ENCODE measurements around the gene SPATA31E1.
"Not testable (repeated sequence)": the region's sequence is repeated elsewhere in the genome, so short reads cannot be mapped to it uniquely, and the experiment has no call there.

The SPATA31E1 gene

GRCh38 chr9:87886210-87886932 is 3.7 kb downstream of the SPATA31E1 start:
- no peak for DNase-seq

DNA sequence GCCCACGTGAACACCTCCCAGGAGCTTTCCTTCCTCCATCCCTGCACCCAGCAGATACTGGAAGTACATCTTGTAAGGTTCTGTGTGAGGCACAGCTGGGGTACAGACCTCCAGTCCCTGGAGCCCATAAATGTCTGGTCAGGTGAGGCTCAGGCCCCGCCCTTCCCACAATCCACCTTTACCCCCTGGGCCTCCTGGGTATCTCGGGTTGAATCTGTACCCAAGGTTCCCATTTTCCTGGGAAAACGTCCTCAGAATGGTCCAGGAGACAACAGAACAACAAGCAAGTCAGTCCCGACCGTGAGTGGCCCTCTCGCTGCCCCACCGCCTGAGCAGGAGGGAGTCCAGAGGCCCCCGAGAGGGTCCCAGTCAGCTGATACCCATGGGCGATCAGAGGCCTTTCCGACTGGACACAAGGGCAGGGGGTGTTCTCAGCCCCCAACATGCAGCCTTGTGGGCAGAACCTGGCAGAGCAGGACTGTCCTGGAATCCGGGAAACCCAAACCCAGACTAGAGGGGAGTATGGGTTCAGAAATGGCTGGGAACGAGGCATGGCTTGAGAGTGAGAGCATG is 4.3 kb downstream of the SPATA31E1 start:
- DNase-seq = no peak

GRCh38 chr9:87887661-87888480 is 5.2 kb downstream of the SPATA31E1 start:
- no peak for DNase-seq

GRCh38 chr9:87888501-87888900 is 5.8 kb downstream of the SPATA31E1 start:
- DNase-seq = no peak

DNA sequence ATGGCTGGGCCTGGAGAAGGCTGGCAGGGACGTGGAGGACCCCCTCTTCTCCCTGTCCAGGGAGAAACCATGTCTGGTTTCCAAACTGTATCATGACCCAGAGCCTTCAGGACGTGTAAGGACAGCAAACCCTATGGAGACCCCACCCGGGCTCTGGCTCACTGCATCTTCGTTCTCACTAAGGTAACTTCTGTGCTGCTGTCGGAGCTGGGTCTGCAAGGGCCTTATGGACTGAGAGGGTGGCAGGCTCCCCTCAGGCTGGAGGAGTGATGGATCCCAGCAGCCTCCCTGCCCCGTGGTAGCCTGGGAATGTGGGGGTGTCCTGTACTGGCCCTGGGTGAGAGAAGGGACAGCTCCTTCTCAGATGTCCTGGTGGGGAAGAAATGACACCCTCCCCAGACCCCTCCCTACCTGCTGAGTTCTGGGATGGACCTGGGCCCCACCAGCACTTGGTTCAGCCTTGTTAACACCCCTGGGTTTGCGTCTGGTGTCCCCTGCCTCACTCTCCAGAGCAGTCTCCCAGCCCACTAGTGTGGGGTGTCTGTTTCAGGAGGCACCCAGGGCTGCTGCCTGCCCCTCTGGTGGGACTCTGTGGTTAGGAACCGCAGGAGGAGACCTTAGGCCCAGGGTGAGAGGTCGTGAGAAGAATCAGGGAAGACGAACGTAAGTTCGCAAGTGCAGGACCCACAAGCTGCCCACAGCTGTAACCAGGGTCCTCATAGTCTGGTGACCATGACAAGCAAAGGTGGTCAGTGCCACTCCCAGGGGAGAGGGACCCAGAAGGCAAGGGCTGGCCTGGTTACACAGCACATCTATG is 6.6 kb downstream of the SPATA31E1 start:
- DNase-seq = no peak

DNA sequence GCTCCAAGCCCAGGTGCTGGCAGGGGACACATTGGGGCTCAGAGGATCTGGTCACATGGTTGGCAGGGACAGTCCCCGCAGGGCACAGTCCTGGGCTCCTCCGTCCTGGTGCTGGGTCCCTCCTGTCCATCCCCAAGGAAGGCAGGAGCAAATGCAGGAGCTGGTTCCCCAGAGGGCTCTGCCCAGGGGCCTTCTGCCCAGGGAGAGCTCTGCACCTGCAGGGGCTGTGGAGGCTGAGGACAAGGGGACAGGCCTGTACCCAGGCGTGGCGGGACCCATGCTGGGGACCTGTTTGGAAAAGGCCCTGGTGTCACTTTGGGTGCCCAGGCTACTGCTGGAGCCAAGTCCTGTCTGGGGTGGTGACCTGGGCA is 7.2 kb downstream of the SPATA31E1 start:
- DNase-seq = no peak

- DNase-seq = no peak
These were observed 8.2 kb downstream of the SPATA31E1 start for GRCh38 chr9:87890837-87891236.

- DNase-seq = no peak
These were observed 9.1 kb downstream of the SPATA31E1 start for GRCh38 chr9:87891754-87892153.

DNA sequence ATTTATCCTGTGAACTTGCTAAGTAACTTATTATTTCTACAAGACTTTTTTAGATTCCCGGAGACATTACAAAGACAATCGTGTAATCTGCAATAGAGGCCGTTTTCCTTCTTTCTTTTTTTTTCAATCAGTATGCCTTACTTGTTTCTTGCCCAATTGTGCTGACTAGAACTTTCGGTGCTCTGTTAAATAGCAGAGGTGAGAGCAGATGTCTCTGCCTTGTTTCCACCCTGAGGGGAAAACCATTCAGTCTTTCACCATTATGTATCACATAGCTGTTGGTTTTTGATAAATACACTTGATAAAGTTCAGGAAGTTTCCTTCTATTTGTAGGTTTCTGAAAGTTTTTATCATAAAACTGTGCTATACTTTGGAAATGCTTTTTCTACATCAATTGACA is 10.3 kb downstream of the SPATA31E1 start:
- DNase-seq = no peak

- no peak for DNase-seq
These were observed 12.4 kb downstream of the SPATA31E1 start for GRCh38 chr9:87894998-87895625.

GRCh38 chr9:87896891-87897290 is 14.2 kb downstream of the SPATA31E1 start:
- no peak for DNase-seq

DNA sequence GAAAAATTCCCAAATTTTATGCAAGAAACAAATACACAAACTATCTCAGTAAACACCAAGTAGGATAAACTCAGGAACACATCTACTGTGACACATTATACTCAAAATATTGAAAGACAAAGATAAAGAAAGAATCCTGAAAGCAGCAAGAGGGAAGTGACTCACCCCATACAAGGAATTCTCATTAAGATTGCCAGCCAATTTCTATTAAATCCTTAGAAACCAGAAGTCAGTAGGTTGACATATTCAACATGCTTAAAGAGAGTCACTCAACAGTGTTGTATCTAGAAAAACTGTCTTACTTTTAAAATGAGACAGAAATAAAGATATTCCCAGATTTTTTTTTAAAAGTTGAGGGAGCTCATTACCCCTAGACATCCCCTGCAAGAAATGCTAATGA is 15.5 kb downstream of the SPATA31E1 start:
- DNase-seq = no peak

DNA sequence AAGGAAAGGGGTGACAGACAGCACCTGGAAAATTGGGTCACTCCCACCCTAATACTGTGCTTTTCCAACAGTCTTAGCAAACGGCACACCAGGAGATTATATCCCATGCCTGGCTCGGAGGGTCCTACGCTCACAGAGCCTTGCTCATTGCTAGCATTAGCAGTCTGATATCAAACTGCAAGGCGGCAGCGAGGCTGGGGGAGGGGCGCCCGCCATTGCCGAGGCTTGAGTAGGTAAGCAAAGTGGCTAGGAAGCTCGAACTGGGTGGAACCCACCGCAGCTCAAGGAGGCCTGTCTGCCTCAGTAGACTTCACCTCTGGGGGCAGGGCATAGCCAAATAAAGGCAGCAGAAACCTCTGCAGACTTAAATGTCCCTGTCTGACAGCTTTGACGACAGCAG is 19.7 kb downstream of the SPATA31E1 start:
- not testable (repeated sequence) for DNase-seq

DNA sequence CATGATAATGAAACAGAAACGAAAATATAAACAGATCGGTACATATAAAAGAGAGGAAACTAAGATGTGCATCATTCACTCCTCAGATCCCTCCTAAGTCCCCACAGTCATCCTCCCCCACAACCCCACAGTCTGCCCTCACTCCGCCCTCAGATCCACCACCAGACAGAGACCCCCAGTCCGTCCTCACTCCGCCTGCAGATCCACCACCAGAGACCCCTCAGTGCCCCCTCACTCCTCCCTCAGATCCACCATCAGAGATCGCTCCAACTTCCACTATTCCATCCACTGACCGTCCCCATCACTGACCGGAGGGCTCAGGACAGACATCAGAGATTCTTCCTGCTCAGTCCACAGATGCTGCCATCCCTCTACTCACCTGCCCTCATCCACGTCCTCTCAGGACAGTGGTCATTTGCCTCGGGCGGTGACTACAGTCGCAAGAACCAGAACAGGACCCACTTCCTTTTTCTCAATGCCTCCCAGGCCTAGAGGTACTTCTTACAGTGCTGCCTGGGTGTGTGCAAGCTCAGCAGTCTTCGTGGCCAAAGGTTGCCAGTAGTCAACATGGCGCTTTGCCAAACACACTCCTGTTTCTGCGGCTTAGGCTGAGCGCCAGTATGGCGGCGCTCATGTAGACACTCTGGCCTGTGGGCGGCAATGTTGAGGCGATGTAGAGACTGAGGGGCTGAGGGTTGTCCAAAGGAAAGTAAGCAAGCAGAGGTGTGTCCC is 26.8 kb downstream of the SPATA31E1 start:
- no peak for DNase-seq

DNA sequence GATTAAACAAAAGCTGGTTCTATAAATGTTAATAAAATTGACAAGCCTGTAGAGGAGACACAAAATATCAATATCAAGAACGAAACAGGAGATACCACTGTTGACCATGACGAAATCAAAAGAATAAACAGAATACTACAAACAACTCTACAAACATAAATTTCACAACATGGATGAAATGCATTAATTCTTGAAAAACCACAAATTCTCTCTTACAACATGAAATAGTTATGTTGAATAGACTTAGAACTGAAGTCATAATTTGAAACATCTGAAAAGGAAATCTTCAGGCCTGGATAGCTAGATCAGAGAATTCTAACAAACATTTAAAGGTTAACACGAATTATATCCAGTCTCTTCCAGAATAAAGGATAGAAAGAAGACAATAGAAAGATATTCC is 28.1 kb downstream of the SPATA31E1 start:
- DNase-seq = no peak

DNA sequence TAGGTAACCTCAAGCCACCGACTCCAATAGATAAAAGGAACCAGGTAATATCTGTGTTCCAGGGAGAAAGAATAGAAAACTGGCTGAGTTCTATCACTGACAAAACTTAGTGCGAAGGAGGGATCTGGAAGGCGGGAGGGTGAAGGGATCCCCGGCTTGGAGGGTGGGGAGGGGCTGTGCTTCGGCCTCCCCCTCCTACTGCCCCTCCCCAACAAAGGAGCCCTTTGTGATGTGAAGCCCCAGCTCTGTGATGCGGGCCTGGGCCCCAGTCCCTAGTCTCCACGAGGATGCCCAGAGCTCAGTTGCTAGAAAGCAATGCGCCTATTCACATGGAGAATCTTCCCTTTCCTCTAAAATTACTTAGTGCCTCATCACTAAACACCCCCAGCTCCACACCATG is 35.0 kb downstream of the SPATA31E1 start, which contains the start of gene SPATA31C1:
Gene SPATA31C1 (plus strand): TSS at position 301 of the 400 bp plus-strand sequence.
- DNase-seq = not testable (repeated sequence)

GRCh38 chr9:87919013-87919412 is 36.3 kb downstream of the SPATA31E1 start:
- DNase-seq = not testable (repeated sequence)

- DNase-seq = not testable (repeated sequence)
These were observed 38.9 kb downstream of the SPATA31E1 start for GRCh38 chr9:87921561-87921960.

DNA sequence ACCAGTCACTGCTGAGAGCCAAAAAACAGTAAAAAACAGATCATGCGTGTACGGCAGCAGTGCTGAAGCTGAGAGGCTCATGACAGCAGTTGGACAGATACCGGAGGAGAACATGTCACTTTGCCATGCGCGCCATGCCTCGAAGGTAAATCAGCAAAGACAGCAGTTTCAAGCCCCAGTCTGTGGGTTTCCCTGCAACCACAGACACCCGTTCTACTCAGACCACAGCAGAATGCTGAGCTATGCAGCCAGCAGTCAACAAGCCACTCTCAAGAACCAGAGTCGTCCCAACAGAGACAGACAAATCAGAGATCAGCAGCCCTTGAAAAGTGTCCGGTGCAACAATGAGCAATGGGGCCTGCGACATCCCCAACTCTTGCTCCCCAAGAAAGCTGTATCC is 40.3 kb downstream of the SPATA31E1 start:
- peak; percentile 35 for DNase-seq

GRCh38 chr9:87924851-87925250 is 42.2 kb downstream of the SPATA31E1 start:
- DNase-seq = not testable (repeated sequence)

DNA sequence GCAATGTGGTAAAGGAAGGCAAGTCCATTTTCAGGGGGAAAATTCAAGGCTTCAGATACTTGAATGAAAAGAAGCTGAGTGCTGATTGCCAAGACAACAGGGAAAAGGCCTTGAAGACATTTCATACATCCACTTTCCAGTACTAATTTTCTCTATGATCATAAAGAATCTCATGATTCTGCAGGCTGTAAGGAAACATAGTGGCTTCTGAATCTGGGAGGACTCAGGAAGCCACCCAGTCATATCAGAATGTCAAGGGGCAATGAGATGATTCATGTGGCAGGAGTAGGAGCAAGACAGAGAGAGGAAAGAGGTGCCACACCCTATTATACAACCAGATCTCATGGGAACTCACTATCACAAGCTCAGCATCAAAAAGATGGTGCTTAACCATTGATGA is 46.5 kb downstream of the SPATA31E1 start:
- DNase-seq = not testable (repeated sequence)

- not testable (repeated sequence) for DNase-seq
These were observed 51.8 kb downstream of the SPATA31E1 start for GRCh38 chr9:87934444-87934843.
